Fibroblast of lung (primary cell): ENCODE data around the gene DMAC1. TPM values are rescaled to one million over a fixed set of nuclear protein-coding genes. Genes with fewer than 3 reads are reported as not detected.

ENCODE experiments used
- DNase-seq, 2 donors: peaks; one replicate each; pipeline versions ENCODE4 v3.0.0 to v3.0.0-alpha.2; 2010; ENCODE audit warnings: low read depth in 2 of 2
- H2AFZ ChIP-seq: 2 replicates; pipeline ENCODE4 v1.5.1; 2012; ENCODE audit warnings: low read length, control low read depth, inconsistent platforms
- H3K27ac ChIP-seq: 2 replicates; pipeline ENCODE4 v1.5.1; 2011; ENCODE audit warnings: low read length, control low read depth; ENCODE audit not compliant: insufficient read depth
- H3K27me3 ChIP-seq: 2 replicates; pipeline ENCODE4 v1.5.1; 2011; ENCODE audit warnings: mild to moderate bottlenecking, low read length; ENCODE audit not compliant: control insufficient read depth, insufficient read depth
- H3K36me3 ChIP-seq: 2 replicates; pipeline ENCODE4 v1.5.1; 2011; ENCODE audit warnings: low read length; ENCODE audit not compliant: control insufficient read depth, insufficient read depth
- H3K4me1 ChIP-seq: 2 replicates; pipeline ENCODE4 v1.5.1; 2011; ENCODE audit warnings: low read length; ENCODE audit not compliant: control insufficient read depth, insufficient read depth; ENCODE audit errors: extremely low read depth
- H3K4me2 ChIP-seq: 2 replicates; pipeline ENCODE4 v1.5.1; 2011; ENCODE audit warnings: low read length, control low read depth; ENCODE audit not compliant: insufficient read depth; ENCODE audit errors: extremely low read depth
- H3K4me3 ChIP-seq, 4 experiments: fragments of 200-600 bp in 1 of 4; sonication (generic) in 1 of 4; replicated peaks in 1 of 4; 2 replicates each; pipeline ENCODE4 v1.5.1; 2011 to 2016; ENCODE audit warnings: low read length in 4 of 4, low read depth in 3 of 4, mild to moderate bottlenecking in 3 of 4, control low read depth in 2 of 4, inconsistent platforms in 1 of 4, mixed read lengths in 1 of 4; ENCODE audit not compliant: insufficient read depth in 1 of 4; ENCODE audit errors: control extremely low read depth in 1 of 4
- H3K79me2 ChIP-seq: 2 replicates; pipeline ENCODE4 v1.5.1; 2012; ENCODE audit warnings: mild to moderate bottlenecking, low read length, inconsistent platforms; ENCODE audit not compliant: control insufficient read depth, insufficient read depth
- H3K9ac ChIP-seq: 2 replicates; pipeline ENCODE4 v1.5.1; 2011; ENCODE audit warnings: mild to moderate bottlenecking, low read length, control low read depth; ENCODE audit not compliant: insufficient read depth
- H3K9me3 ChIP-seq: 2 replicates; pipeline ENCODE4 v1.5.1; 2012; ENCODE audit warnings: low read depth, low read length; ENCODE audit not compliant: control insufficient read depth, insufficient read depth
- H4K20me1 ChIP-seq: 2 replicates; pipeline ENCODE4 v1.5.1; 2011; ENCODE audit warnings: low read length; ENCODE audit not compliant: control insufficient read depth, insufficient read depth; ENCODE audit errors: extremely low read depth
- EZH2 ChIP-seq: IDR thresholded peaks from 2 replicates; pipeline ENCODE4 v1.5.1; 2012; ENCODE audit warnings: low read length, control low read depth, mild to moderate bottlenecking; ENCODE audit errors: missing control alignments
- polyA plus RNA-seq, 2 donors: library from polyadenylated mRNA; depleted of rRNA in 1 of 2; stranded (reverse) in 1 of 2; unstranded in 1 of 2; fragments of >200 nt; gene quantifications; 2 replicates each; pipeline ENCODE4 v1.2.1, GENCODE V29; 2011 to 2012; ENCODE audit warnings: missing spikeins in 1 of 2
- total RNA-seq: library from RNA; depleted of rRNA; stranded (reverse); fragments of >200 nt; gene quantifications from 2 replicates; pipeline ENCODE4 v1.2.1, GENCODE V29; 2014
- TF ChIP-seq, protein P1 (sequence below), 2 donors: IDR thresholded peaks in 1 of 2; conservative IDR thresholded peaks in 1 of 2; 1 replicate in 1 of 2; 2 replicates in 1 of 2; pipeline ENCODE4 v1.5.1; 2011 to 2012; ENCODE audit warnings: low read length in 2 of 2, control low read depth in 1 of 2, inconsistent platforms in 1 of 2, low read depth in 1 of 2, mild to moderate bottlenecking in 1 of 2

Gene DMAC1
- total and polyA plus RNA-seq, 2 donors (not counting 1 experiment from before 2014, with no cell fraction given): 8.1 to 12.6 TPM

GRCh38 chr9:7785813-7786212 is 13.8 kb downstream of the DMAC1 start:
- Histone ChIP-seq H3K4me3 (no peak overlapping the region), H3K27me3 (no peaks in the 10 kb centered on the region), H3K4me1 (no peaks in the 10 kb centered on the region), H2AFZ (no peak overlapping the region), H3K9me3 (no peaks in the 10 kb centered on the region), H3K79me2 (no peaks in the 10 kb centered on the region), H3K36me3 (no peaks in the 10 kb centered on the region), H3K4me2 (no peak overlapping the region), H3K9ac (no peak overlapping the region), H3K27ac (no peak overlapping the region), H4K20me1 (no peaks in the 10 kb centered on the region)
- TF ChIP-seq EZH2: no peak
- TF ChIP-seq, protein P1, sequence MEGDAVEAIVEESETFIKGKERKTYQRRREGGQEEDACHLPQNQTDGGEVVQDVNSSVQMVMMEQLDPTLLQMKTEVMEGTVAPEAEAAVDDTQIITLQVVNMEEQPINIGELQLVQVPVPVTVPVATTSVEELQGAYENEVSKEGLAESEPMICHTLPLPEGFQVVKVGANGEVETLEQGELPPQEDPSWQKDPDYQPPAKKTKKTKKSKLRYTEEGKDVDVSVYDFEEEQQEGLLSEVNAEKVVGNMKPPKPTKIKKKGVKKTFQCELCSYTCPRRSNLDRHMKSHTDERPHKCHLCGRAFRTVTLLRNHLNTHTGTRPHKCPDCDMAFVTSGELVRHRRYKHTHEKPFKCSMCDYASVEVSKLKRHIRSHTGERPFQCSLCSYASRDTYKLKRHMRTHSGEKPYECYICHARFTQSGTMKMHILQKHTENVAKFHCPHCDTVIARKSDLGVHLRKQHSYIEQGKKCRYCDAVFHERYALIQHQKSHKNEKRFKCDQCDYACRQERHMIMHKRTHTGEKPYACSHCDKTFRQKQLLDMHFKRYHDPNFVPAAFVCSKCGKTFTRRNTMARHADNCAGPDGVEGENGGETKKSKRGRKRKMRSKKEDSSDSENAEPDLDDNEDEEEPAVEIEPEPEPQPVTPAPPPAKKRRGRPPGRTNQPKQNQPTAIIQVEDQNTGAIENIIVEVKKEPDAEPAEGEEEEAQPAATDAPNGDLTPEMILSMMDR (conservative IDR thresholded peaks at IDR 0.05 in 1 of 2, IDR thresholded peaks at IDR 0.05 in 1 of 2; ENCODE audit: low read depth in 1 of 2, low read length in 2 of 2): no peak
- no peak for DNase-seq

DNA sequence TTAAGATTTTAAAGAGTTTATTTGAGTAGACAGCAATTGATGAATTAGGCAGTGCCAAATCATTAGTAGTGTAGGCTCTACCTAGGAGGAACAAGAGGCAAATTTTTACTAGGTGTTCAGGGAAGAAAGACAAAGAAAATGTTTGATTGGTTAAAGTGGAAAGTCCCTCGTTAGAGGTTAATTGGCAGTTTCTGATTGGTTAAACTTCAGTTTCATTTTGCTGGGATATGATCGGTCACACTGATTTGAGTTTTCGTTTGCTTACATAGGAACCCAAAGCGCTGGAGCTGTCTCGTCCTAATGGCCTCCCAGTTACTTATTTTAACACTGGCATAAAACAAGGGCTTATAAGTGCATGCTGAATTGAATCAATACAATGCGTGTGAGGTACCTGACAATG is 15.1 kb downstream of the DMAC1 start:
- no peak overlapping the region for H3K4me3 ChIP-seq

GRCh38 chr9:7783635-7784063 is 15.9 kb downstream of the DMAC1 start:
- Histone ChIP-seq H3K27ac (no peak overlapping the region), H2AFZ (no peak overlapping the region), H4K20me1 (no peaks in the 10 kb centered on the region), H3K9me3 (no peaks in the 10 kb centered on the region), H3K79me2 (no peaks in the 10 kb centered on the region), H3K9ac (no peak overlapping the region), H3K4me1 (no peaks in the 10 kb centered on the region), H3K27me3 (no peaks in the 10 kb centered on the region), H3K4me3 (no peak overlapping the region), H3K4me2 (no peak overlapping the region), H3K36me3 (no peaks in the 10 kb centered on the region)
- no peak for TF ChIP-seq EZH2
- TF ChIP-seq, protein P1 (conservative IDR thresholded peaks at IDR 0.05 in 1 of 2, IDR thresholded peaks at IDR 0.05 in 1 of 2; ENCODE audit: low read depth in 1 of 2, low read length in 2 of 2): no peak
- no peak for DNase-seq

More for the DNA sequence above, 15.1 kb downstream of the DMAC1 start:
- no peak overlapping the region for H3K27ac ChIP-seq
- H2AFZ ChIP-seq: no peak overlapping the region
- no peak for TF ChIP-seq EZH2
- TF ChIP-seq, protein P1 (conservative IDR thresholded peaks at IDR 0.05 in 1 of 2, IDR thresholded peaks at IDR 0.05 in 1 of 2; ENCODE audit: low read depth in 1 of 2, low read length in 2 of 2): no peak
- no peak for DNase-seq
- no peak overlapping the region for H3K9ac ChIP-seq
- no peak overlapping the region for H3K4me2 ChIP-seq
- H3K4me1 ChIP-seq: no peaks in the 10 kb centered on the region
- H3K9me3 ChIP-seq: no peaks in the 10 kb centered on the region
- no peaks in the 10 kb centered on the region for H4K20me1 ChIP-seq
- no peaks in the 10 kb centered on the region for H3K27me3 ChIP-seq
- no peaks in the 10 kb centered on the region for H3K36me3 ChIP-seq
- no peaks in the 10 kb centered on the region for H3K79me2 ChIP-seq
